Mesenteric fat pad (tissue), 1 donor: Measurements from ENCODE around the gene GPATCH8. TPM values are rescaled to one million over a fixed set of nuclear protein-coding genes. Genes with fewer than 3 reads are reported as not detected.

Experiments used
- DNase-seq: peaks from one replicate; pipeline ENCODE4 v3.0.0-alpha.2; 2020; ENCODE audit warnings: low spot score
- total RNA-seq: library from RNA; stranded (reverse); fragmentation: NEBNext Ultra II Directional; extraction: Animal tissue kit (Norgen Biotek cat#: 25700); gene quantifications from one replicate; pipeline ENCODE4 v1.2.1, GENCODE V29; 2021
- donor health status: DM: yes; HTN: yes; CAD: no.

Gene GPATCH8
- total RNA-seq, 1 donor from 2014 or later, result 38.1 TPM

DNA sequence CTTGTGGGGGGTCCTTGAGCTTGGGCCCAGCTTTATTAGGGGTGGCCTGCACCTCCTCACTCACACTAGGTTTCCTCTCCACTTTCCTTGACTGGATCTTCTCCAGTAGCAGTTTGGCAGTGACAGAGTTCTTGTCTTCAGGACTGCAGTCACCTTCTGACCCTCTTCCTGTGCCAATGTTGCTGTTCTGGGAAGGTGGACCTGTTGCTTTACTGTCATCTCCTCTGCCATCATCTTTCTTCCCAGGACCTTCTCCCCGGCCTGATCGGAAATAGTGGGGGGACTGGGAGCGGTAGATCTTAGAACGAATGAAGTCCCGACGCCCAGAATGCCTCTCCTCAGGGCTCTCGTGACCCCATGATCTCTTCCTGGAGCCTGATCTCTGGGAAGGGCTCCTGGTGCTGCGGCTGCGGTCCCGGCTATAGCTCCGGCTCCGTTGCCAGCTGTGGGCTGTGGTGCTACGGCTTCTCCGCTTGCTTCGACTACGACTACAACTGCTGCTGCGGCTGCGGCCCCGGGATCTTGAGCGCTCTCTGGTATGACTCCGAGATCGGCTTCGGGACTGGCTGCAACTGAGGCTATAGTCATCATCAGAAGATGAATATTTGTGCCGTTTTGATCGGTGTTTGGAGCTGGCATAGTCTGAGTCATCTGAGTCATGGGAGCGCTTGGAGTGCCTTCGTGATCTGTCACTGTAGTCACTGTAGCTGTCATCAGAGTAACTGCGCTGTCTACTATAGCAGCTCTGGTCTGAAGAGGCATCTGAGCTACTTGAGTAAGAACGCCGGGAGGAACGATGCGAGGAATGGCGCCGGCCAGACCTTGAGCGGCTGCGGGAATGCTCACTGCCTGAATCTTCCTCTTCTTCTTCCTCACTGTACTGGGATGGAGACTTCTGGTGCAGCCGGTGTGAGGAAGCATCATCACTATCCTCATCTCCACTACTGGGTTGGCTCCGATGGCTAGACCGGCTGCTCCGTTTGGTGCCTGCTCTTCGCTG, 104.2 kb downstream of the GPATCH8 start:
- peak; percentile 81 for DNase-seq

DNA sequence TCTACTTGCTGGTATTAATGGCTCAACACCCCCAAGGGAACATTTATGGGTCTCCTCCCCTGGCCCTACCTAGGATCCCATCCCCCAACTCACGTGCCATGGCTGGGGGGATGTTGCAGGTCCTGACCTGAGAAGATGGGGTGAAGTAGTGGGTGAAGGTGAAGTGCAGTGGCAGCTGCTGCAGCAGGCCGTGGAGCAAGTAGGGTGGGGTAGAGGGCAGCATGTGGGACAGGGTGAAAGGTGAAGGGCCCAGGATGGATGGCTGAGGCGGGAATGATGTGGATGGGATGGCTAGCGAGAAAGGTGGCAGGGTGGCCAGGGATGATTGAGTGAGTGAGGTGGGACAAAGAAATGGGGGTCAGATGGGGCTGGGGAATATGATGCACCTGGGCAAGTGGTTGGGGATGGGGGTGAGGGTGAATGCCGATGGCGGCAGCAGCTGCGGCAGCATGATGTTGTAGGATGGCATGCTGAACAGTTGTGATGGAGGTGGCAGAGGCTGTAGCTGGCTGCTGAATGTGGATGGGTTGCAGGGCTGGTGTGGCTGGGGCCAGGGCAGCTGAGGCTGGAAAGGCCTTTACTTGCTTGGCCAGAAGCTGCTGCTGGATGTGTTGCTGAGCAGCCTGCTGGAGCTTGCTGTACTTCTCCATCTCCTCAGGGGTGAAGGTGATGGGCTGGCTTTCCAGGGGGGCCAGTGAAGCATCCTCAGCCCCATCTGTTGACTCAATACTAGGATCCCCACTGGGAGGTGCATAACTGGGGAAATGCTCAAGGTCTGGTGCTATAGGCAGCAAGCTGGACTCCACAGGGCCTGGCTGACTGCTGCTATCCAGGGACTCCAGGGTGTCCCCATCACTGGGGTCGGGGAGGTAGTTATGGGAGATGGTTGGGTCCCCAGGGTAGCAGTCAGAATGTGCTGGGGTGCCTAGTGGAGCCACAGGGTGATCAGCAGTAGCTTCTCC, 105.4 kb downstream of the GPATCH8 start:
- DNase-seq, result peak; percentile 78

DNA sequence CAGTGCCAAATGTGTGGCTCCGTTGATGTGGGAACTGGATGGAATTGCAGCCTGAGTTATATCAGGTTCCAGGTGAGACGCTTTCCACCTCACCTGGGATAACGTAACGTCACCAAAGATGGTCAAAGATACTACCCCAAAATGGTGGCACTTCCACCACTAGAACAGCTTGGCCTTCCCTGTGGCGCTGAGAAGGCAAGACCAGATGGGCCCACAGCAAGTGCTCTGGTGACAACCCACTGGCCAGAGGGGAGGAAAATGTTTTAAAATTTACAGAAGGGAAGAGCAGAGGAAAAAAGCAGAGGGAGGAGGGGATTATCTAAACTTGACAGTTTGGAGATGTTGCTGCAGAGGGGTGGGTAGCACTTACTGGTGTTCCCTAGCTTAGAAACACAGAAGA, 106.3 kb downstream of the GPATCH8 start:
- no peak for DNase-seq

DNA sequence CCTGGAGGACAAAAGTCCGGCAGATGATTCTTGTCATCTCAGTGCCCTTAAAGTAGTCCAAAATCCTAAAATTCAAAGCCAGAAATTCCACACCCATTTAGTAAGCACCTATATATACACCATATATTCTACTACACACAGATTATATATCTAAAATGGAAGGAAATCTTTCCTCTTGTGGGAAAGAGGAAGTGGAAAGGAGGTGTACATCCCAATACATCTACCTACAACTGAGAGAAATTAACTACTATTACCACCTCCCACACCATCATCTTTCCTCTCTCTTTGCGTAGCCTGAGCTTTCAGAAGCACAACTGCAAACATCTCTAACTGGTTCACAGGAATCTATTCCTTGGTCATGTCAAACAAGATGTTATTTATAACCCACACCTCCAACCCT, 108.4 kb downstream of the GPATCH8 start:
- DNase-seq, result no peak

DNA sequence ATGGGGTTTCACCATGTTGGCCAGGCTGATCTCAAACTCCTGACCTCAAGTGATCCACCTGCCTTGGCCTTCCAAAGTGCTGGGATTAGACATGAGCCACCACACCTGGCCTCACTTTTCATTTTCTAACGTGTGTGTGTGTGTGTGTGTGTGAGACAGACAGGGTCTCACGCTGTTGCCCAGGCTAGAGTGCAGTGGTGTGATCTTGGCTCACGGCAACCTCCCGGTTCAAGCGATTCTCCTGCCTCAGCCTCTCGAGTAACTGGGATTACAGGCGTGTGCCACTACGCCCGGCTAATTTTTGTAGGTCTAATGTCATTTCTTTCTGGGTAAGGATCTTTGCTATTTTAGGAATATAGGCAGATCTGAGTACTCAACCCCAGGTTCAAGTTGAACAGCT, 109.1 kb downstream of the GPATCH8 start:
- DNase-seq, result peak; percentile 35

DNA sequence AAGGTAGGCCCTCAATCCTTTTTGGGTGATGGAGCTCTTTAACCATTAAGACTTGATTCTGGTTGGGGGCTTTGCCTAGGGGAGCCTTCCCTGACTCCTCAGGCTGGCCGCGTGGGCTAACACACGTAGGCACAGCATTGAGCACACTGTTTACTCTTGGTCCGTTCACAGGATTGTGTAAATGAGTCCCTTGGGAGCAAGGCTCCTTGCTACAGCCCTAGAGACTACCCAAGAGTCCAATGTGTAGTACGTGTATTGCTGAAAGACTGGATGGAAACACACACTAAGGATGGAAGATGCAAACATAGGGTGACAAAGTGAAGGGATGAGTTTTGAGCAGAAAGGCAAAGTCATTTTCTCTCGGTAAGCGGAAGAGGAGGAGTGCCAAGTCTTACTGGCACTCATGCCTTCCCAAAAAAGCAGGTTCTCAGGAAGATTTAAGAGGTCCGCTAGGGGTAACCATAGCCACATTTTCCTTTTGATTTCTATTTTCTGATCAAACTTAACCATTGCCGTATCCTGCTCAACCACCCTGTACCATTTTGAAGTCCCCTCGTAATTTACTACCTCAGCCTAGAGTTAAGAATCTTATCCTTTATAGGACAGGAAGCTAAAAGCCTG, 112.8 kb downstream of the GPATCH8 start:
- no peak for DNase-seq

DNA sequence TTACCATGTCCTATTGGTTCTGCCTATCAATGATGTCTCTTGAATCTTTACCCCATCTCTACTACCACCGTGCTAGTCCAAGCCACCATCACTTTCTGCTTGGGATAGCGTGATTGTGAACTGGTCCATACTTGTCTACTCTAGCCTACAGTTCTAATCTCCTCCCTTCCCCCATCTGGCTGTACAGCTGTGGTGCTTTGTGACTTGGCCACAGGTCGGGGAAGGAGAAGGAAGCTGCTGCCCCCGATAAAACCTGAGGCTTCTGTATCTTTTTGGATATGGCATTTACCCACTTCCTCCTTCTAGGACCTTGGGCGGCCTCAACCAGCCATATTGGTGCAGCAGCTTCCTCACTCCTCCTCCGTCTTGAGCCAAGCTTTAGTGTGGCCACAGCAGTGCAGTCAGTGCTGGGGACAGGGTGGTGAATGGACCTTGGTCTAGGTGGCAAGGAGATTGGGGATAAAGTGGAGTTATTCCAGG, 113.4 kb downstream of the GPATCH8 start:
- peak; percentile 83 for DNase-seq

DNA sequence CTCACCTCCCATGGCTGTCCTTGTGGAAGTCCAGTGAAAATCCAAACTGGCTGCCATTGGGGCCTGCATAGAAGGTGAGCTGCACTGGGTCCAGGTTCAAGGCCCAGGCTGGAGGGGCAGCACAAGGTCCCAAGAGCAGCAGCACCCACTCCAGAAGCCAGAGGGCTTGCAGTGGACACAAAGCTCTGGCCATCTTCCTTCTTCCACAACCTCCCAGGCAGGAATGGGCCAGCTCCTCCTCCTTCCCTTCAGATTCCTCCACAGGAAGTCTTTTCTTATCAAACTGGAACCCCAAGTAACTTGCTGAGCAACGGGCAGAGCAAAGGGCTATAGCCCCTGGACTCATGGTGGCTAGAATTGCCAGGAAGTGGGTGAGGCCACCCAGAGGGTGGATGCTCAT, 113.9 kb downstream of the GPATCH8 start, which contains the start of gene ITGA2B:
ITGA2B (minus strand) TSS at position 369 of the 400 bp plus-strand sequence; CDS start at position 193, 176 bp downstream.
- DNase-seq, result peak; percentile 45

DNA sequence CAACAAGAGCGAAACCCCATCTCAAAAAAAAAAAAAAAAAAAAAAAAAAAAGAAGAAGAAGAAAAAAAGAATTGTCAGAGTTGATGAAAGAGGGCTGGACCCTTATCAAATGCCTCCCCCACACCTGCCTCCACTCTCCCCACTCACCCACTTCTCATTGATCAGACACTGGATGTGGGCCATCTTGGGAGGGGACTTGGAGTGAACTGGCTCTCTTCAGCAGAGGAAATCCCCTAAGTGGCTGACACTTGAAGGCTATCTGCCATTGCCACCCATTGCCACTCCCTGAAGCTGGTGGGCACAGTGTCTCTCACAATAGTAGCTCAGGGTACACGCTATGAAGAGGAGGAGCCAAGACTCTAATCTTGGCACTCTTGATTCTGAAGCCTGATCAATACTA, 115.4 kb downstream of the GPATCH8 start:
- no peak for DNase-seq

DNA sequence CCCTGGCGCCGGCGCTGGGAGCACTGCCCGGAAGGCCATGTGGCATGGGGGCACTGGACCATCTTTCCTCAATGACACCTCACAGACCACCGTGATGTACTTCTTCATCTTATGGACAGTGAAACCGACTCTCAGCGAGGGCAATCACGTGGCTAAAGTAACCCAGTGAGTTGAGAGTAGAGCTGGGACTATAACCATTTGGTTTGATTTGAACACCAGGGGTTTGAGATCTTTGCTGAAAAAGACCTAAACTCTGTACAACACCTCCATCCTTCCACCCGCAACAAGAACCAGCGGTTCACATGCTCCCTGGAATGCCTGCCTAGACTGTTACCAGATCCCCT, 117.1 kb downstream of the GPATCH8 start:
- no peak for DNase-seq

DNA sequence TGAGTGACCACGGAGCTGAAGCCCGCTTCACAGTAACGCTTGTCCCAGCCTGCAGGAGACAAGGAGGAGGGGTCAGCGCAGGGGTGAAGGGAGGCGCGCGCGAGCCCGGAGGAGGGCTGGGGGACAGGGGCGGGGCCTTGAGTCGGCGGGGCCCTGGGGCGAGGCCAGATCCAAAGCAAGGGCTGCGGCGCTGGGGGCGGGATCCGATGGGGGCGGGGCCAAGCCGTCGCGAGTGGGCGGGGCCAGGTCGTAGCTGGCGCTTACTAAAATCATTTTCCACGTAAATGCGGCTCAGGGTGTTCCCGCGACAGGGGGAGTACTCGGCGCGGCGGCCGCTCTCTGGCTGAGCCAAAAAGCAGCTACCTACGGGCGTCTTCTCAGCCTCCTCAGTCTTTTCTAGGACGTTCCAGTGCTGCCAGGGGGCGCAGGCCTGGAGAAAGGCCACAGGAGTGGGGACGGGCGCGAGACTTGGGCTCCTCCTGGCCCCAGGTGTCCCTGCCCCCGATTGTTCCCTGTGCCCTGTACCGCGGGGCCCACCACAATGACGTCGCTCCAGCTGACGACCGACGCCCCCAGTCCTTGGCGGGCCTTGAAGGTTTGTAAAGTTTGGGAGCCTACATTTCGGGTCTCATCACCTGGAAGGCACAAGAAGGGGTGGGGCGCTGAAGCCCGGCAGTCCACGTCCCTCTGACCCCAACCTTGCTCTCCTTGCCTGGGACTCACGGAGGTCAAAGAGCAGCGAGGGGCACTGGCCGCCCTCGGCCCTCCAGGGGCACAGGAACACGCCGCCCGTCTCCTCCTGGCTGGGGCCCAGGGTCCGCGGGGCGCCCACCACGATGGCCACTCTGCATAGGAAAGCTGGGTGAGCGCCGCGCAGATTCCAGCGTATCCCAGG, 117.7 kb downstream of the GPATCH8 start:
- DNase-seq, result peak; percentile 92

DNA sequence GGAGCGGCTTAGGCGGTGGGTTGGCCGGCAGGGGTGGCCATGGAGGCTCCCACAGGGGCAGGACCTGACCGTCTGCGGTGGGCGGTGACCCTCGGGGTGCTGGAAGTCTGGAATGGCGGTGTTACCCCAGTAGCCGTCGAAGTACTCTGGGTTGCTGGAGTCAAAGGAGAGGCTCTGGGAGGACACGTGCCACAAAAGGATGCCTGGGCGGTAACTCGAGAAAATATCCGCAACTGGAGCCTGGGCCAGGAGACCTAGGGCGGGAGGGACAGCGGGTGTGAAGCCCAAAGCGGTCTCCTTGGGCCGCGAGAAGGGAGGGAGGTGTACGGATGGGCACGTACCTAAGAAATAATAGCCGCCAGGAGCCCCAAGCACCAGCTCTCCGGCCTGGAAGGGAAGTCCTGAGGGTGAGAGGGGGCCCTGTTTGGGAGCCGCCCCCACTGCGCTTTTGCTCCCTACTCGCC, 118.4 kb downstream of the GPATCH8 start:
- DNase-seq, result no peak

DNA sequence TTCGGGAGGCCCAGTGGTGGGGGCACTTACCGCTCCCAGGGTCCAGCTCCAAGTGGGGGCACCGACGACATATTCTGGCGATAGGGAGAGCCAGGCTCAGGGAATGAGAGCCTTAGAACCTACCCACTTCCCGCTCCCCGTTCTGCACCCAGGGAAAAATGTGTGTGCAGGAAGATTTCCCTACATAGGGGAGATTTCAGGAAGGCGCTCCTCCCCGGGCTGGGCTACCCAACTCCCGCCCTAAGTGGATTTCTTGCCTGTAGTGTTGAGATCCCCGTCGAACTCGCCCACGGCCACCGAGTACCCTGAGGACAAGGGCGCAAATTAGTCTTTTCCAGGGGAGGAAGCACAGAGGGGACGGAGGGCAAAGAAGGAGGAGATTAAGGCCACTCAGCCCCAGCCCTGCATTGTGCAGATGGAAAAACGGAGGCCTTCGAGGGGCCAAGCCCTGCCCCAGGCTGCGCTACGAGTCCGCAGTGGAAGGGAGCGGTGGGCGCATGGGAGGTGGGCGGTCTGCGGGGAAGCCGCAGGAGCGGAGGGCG, 118.9 kb downstream of the GPATCH8 start:
- DNase-seq, result peak; percentile 74

DNA sequence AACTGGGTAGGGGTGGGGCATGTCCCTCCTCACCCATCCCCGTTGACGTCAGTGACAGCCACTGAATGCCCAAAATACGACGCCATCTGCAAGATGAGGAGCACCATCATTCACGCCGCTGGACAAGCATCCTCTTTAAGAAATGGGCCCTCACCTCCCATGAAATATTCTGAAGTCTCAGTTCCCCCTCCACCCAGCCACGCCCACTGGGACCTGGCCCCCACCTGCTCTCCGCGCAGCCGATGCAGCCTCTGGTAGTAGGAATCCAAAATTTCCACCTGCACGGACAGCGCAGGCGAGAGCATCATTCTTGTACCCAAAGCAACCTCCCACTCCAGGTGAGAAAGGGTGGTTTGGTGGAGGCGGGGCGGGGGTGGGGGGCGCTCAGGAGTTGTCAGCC, 119.3 kb downstream of the GPATCH8 start:
- peak; percentile 85 for DNase-seq

DNA sequence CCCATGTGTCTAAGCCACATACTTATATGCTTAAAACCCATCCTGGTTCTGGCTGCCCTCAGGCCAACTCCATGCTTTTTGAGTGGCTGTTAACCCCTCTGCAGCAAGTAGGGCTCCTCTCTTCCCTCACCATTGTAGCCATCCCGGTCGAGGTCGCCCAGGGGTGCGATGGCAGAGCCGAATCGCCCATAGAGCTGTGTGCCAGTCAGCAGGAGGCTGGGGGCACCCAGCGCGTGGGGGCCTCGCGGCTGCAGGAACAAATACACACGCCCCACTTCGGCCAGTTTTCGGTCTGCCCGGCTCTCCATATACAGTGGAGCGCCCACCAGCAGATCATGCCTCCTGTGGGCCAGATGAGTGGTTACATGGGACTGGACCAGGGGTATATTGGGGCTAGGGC, 119.8 kb downstream of the GPATCH8 start:
- no peak for DNase-seq

DNA sequence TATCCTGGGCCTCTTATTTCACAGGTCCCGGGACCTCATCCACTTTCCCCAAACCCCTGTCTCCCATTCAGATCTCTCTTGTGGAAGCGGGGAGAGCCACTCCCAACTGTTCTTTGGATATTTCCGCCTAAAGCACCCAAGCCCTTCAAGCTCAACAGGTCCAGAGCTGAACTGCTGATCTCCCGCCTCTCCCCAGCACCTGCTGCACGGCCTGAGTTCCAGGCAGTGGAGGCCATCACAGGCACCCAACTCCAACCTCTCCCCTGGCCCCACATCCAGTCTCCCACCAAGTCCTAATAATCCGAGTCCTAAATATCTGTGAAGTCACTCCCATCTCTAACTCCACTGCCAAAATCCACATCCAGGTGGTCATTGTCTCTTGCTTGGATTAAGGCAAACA, 120.3 kb downstream of the GPATCH8 start:
- DNase-seq, result no peak

DNA sequence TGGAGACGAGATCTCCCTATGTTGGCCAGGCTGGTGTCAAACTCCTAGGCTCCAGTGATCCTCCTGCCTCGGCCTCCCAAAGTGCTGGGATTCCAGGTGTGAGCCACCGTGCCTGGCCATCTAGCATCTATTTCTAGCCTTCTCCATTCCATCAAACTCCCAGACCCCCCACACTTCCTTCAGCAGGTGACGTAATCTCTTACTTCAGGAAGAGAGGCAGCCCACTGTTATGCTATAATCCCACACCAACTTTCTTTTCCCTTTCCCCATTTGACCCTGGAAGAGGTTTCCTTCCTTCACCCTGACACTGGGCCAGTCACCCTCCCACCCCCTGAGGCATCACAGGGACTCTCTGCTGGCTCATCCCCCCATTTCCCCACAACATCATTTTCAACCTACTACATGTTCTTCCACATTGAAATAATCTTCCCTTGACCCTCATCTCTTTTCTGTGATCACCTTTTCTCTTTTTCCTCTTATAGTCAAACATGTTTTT, 121.3 kb downstream of the GPATCH8 start:
- DNase-seq, result no peak

DNA sequence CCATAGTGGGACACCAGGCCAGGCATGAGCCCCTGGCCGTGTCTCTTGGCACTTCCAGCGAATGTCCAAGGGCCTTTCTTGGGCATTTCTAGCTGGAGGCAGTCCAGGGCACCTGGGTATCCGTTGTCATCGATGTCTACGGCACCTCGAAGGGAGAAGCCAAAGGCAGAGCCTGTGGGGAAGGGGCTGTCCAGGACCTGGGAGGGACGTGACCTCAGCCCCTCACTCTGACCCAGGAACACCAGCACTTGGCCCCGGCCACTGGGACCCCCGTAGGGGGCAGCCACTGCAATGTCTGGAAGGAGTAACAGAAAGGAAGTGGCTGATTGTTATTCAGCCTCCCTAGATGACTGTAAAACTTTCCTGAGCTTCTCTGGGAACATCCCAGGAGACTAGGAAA, 122.4 kb downstream of the GPATCH8 start:
- no peak for DNase-seq

DNA sequence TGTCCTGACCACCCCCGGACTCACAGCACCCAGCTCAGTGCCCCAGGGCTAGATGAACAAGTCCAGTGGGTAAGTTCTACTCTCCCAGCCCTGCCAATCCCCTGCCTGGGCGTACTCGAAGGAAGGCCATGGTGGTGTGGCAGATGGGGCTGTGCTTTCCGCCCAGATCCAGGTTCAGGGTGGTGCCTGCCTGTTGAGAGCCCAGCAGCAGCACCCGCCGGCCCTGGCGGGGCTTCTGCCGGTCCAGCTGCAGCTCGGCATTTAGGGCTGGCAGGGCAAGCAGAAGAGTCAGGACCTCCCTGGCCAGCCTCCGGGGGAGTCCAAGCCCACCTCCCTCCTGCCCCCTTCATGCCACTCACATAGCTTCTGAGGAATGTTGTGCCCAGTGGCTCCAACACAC, 123.3 kb downstream of the GPATCH8 start:
- DNase-seq, result no peak
